ENCODE results near the gene MYO3B. TPM values are rescaled to one million over a fixed set of nuclear protein-coding genes. Genes with fewer than 3 reads are reported as not detected.

MYO3B gene
- total and polyA plus RNA-seq, 2 of the 8 experiments (the other 6 are each of a cell fraction or from before 2014, with no cell fraction given): 0.17 to 0.19 TPM

GRCh38 chr2:170229125-170229524 lies 51.2 kb downstream of the MYO3B start (continued):
- no peak for TF ChIP-seq CTCF (IDR thresholded peaks at IDR 0.05; ENCODE audit: control extremely low read depth in 1 of 3, insufficient read depth in 1 of 3, low read depth in 1 of 3, low read length in 3 of 3)
- TF ChIP-seq JUN (IDR thresholded peaks at IDR 0.05; ENCODE audit: low read depth, low read length): no peak
- no peak for TF ChIP-seq SUZ12 (IDR thresholded peaks at IDR 0.05; ENCODE audit: low read length)
